HCT116 (cell line): ENCODE measurements around the gene NRXN2. TPM values are rescaled to one million over a fixed set of nuclear protein-coding genes. Genes with fewer than 3 reads are reported as not detected.

Experiments
- ATAC-seq: fragments of 200-7000 bp; cut with Tn5 transposase; 2 replicates; pipeline ENCODE4 v1.9.1; 2020; ENCODE audit warnings: mild to moderate bottlenecking, moderate library complexity
- BruUV-seq: library from RNA; stranded (reverse); fragments of 400-500 nt; replicated peaks from 2 replicates; lab custom pipeline; 2021; lab: Mats Ljungman, UMichigan
- CTCF ChIA-PET: fragments of 300-600 bp; sonication (Branson Sonifier 250); formaldehyde crosslinking; loops from one replicate; lab custom pipeline; 2021; ENCODE audit warnings: antibody characterized with exemption; lab: Charles Lee
- POLR2A ChIA-PET: fragments of 300-600, 350-600 bp; sonication (Branson Sonifier 250); formaldehyde crosslinking; loops from one replicate; lab custom pipeline; 2021; ENCODE audit warnings: antibody characterized with exemption; lab: Charles Lee
- RAD21 ChIA-PET, 2 experiments: fragments of 300-600 bp; sonication (Branson Sonifier 250); formaldehyde crosslinking; loops; one replicate each; lab custom pipeline; 2023; ENCODE audit warnings: low total read pairs in 2 of 2; ENCODE audit not compliant: uncharacterized antibody in 2 of 2, unreplicated experiment in 2 of 2, low non-redundant PET in 1 of 2; lab: Charles Lee
- DNase-seq: peaks from one replicate; pipeline ENCODE4 v3.0.0-alpha.2; 2010; ENCODE audit warnings: low read depth, low spot score
- H2AFZ ChIP-seq: fragments of 200-600 bp; shearing (Covaris generic), sonication (generic); 2 replicates; pipeline ENCODE4 v1.6.1; 2017; ENCODE audit warnings: low read depth, mixed run types, mixed read lengths, antibody characterized with exemption, low read length; ENCODE audit not compliant: poor library complexity, severe bottlenecking
- H3K27ac ChIP-seq: 2 replicates; pipeline ENCODE4 v1.5.1; 2012; ENCODE audit warnings: low read depth, low read length
- H3K27me3 ChIP-seq: fragments of 200-600 bp; sonication (generic); 2 replicates; pipeline ENCODE4 v1.6.1; 2016; ENCODE audit warnings: mixed run types, low read length, mixed read lengths; ENCODE audit not compliant: insufficient read depth
- H3K36me3 ChIP-seq, 2 experiments: fragments of 200-500 bp in 1 of 2; fragments of 200-600 bp in 1 of 2; sonication (Bioruptor generic) in 1 of 2; sonication (generic) in 1 of 2; 2 replicates each; pipeline versions ENCODE4 v1.5.1 to v1.6.1; 2014 to 2016; ENCODE audit warnings: low read length in 2 of 2, inconsistent platforms in 1 of 2, mixed read lengths in 1 of 2, mixed run types in 1 of 2; ENCODE audit not compliant: insufficient read depth in 2 of 2, control insufficient read depth in 1 of 2
- H3K4me1 ChIP-seq, 2 experiments: fragments of 200-600 bp in 1 of 2; sonication (generic) in 1 of 2; 2 replicates each; pipeline versions ENCODE4 v1.5.1 to v1.6.1; 2012 to 2017; ENCODE audit warnings: low read length in 2 of 2, inconsistent platforms in 1 of 2, mild to moderate bottlenecking in 1 of 2, mixed read lengths in 1 of 2, mixed run types in 1 of 2, moderate library complexity in 1 of 2; ENCODE audit not compliant: insufficient read depth in 2 of 2, control insufficient read depth in 1 of 2
- H3K4me2 ChIP-seq: fragments of 200-600 bp; sonication (generic); 2 replicates; pipeline ENCODE4 v1.6.1; 2017; ENCODE audit warnings: mixed run types, low read length, mixed read lengths
- H3K4me3 ChIP-seq, 2 experiments: fragments of 200-600 bp in 1 of 2; sonication (generic) in 1 of 2; replicated peaks in 1 of 2; 2 replicates each; pipeline ENCODE4 v1.5.1; 2011 to 2016; ENCODE audit warnings: low read length in 2 of 2, control low read depth in 1 of 2, low read depth in 1 of 2, mild to moderate bottlenecking in 1 of 2, mixed read lengths in 1 of 2, mixed run types in 1 of 2
- H3K79me2 ChIP-seq: fragments of 200-600 bp; sonication (generic); 2 replicates; pipeline ENCODE4 v1.6.1; 2017; ENCODE audit warnings: mild to moderate bottlenecking, mixed run types, low read length, moderate library complexity, mixed read lengths; ENCODE audit not compliant: insufficient read depth
- H3K9ac ChIP-seq: fragments of 200-600 bp; sonication (generic); 2 replicates; pipeline ENCODE4 v1.6.1; 2016; ENCODE audit warnings: low read length, mixed read lengths
- H3K9me2 ChIP-seq: fragments of 200-600 bp; sonication (generic), shearing (Covaris generic); 2 replicates; pipeline ENCODE4 v1.6.1; 2017; ENCODE audit warnings: mixed run types, mild to moderate bottlenecking, moderate library complexity; ENCODE audit not compliant: insufficient read depth
- H3K9me3 ChIP-seq, 2 experiments: fragments of 200-500 bp in 1 of 2; fragments of 200-600 bp in 1 of 2; sonication (Bioruptor generic) in 1 of 2; sonication (generic) in 1 of 2; 2 replicates each; pipeline ENCODE4 v1.6.1; 2014 to 2017; ENCODE audit warnings: low read length in 2 of 2, mixed read lengths in 2 of 2, inconsistent platforms in 1 of 2, low read depth in 1 of 2, mild to moderate bottlenecking in 1 of 2, mixed run types in 1 of 2, moderate library complexity in 1 of 2; ENCODE audit not compliant: control insufficient read depth in 1 of 2, insufficient read depth in 1 of 2
- H4K20me1 ChIP-seq: fragments of 200-600 bp; sonication (generic), shearing (Covaris generic); 2 replicates; pipeline ENCODE4 v1.6.1; 2017; ENCODE audit warnings: mixed run types, mild to moderate bottlenecking, moderate library complexity; ENCODE audit not compliant: insufficient read depth
- ATF3 ChIP-seq: IDR thresholded peaks from 2 replicates; pipeline ENCODE4 v1.6.1; 2012
- CBX3 ChIP-seq: IDR thresholded peaks from 2 replicates; pipeline ENCODE4 v1.6.1; 2012; ENCODE audit warnings: low read depth
- CTCF ChIP-seq, 3 experiments: fragments of 200-600 bp in 1 of 3; sonication (generic) in 1 of 3; IDR thresholded peaks in 2 of 3; conservative IDR thresholded peaks in 1 of 3; 2 replicates each; pipeline ENCODE4 v1.5.1; 2012 to 2017; ENCODE audit warnings: low read depth in 2 of 3, low read length in 2 of 3, antibody characterized with exemption in 1 of 3, borderline replicate concordance in 1 of 3, control low read depth in 1 of 3, mild to moderate bottlenecking in 1 of 3, mixed read lengths in 1 of 3, mixed run types in 1 of 3, moderate library complexity in 1 of 3; ENCODE audit not compliant: insufficient read depth in 1 of 3
- EGR1 ChIP-seq: IDR thresholded peaks from 2 replicates; pipeline ENCODE4 v1.6.1; 2012; ENCODE audit warnings: low read depth
- EZH2 ChIP-seq: fragments of 200-600 bp; sonication (generic); IDR thresholded peaks from 2 replicates; pipeline ENCODE4 v1.6.1; 2017; ENCODE audit warnings: antibody characterized with exemption, mixed run types
- EZH2phosphoT487 ChIP-seq: fragments of 200-600 bp; IDR thresholded peaks from 2 replicates; pipeline ENCODE4 v1.6.1; 2018; ENCODE audit warnings: antibody characterized with exemption, borderline replicate concordance
- FOSL1 ChIP-seq: IDR thresholded peaks from 2 replicates; pipeline ENCODE4 v1.6.1; 2012; ENCODE audit warnings: low read depth
- MAX ChIP-seq: IDR thresholded peaks from 2 replicates; pipeline ENCODE4 v1.6.1; 2012
- POLR2A ChIP-seq: IDR thresholded peaks from 2 replicates; pipeline ENCODE4 v1.7.0; 2011; ENCODE audit warnings: borderline replicate concordance; ENCODE audit not compliant: insufficient read depth, insufficient read length; ENCODE audit errors: extremely low read depth
- POLR2AphosphoS5 ChIP-seq: IDR thresholded peaks from 2 replicates; pipeline ENCODE4 v1.6.1; 2011; ENCODE audit warnings: mild to moderate bottlenecking, low read depth, low read length, moderate library complexity
- SP1 ChIP-seq: IDR thresholded peaks from 2 replicates; pipeline ENCODE4 v1.6.1; 2012; ENCODE audit warnings: low read depth
- TCF7L2 ChIP-seq: IDR thresholded peaks from 2 replicates; pipeline ENCODE4 v1.7.0; 2011; ENCODE audit warnings: borderline replicate concordance, inconsistent platforms; ENCODE audit not compliant: insufficient read depth, insufficient read length; ENCODE audit errors: extremely low read depth
- YY1 ChIP-seq: IDR thresholded peaks from 2 replicates; pipeline ENCODE4 v1.6.1; 2011; ENCODE audit warnings: low read length, low read depth, moderate library complexity, mild to moderate bottlenecking; ENCODE audit not compliant: insufficient replicate concordance; ENCODE audit errors: extremely low read depth
- ZNF274 ChIP-seq: fragments of 200-500 bp; sonication (Bioruptor generic); IDR thresholded peaks from 2 replicates; pipeline ENCODE4 v1.6.1; 2014; ENCODE audit warnings: mild to moderate bottlenecking, low read depth, low read length, inconsistent platforms
- intact Hi-C: fragments of 100-400 bp; cut with micrococcal nuclease; formaldehyde crosslinking; loops from 2 replicates; pipeline ENCODE4 v1.10.0; 2022
- total RNA-seq: library from RNA; stranded (reverse); gene quantifications from one replicate; pipeline ENCODE4 v1.2.1, GENCODE V29; 2021; ENCODE audit not compliant: unreplicated experiment

NRXN2 gene
- total RNA-seq, 1 experiment from 2014 or later: 1.5 TPM

GRCh38 chr11:64726867-64727530 is 4.0 kb upstream of the NRXN2 start:
- no peaks in the 10 kb centered on the region for H3K9me2 ChIP-seq
- TF ChIP-seq EGR1 (no peak), TCF7L2 (no peak), CBX3 (no peak), FOSL1 (no peak), ATF3 (no peak), YY1 (no peak), CTCF (IDR thresholded peaks at IDR 0.05 in 2 of 3, conservative IDR thresholded peaks at IDR 0.05 in 1 of 3; ENCODE audit: borderline replicate concordance in 1 of 3, insufficient read depth in 1 of 3, low read depth in 2 of 3, low read length in 2 of 3) (no peak), POLR2A (no peak), EZH2phosphoT487 (no peak), POLR2AphosphoS5 (no peak), ZNF274 (no peak), SP1 (no peak), MAX (no peak), EZH2 (no peak)
- H3K9ac ChIP-seq: no peak overlapping the region
- RAD21 ChIA-PET: no interaction called here
- H3K4me1 ChIP-seq: peaks cover 0 to 18% of the 10 kb centered on the region in 2 experiments; a peak in 2 of 4 replicates
- H3K4me2 ChIP-seq: no peak overlapping the region
- H3K36me3 ChIP-seq: no peaks in the 10 kb centered on the region
- no peak overlapping the region for H2AFZ ChIP-seq
- no peak overlapping the region for H3K4me3 ChIP-seq
- no peaks in the 10 kb centered on the region for H3K27me3 ChIP-seq
- no TSS peak for BruUV-seq
- DNase-seq (no peak), ATAC-seq (no peak)
- POLR2A ChIA-PET: interaction anchor here (0.7 kb wide), 1 partner anchor 385 kb away, joined by 3 read pairs; no protein-coding TSS in a partner anchor
- H3K9me3 ChIP-seq: no peaks in the 10 kb centered on the region
- H3K27ac ChIP-seq: no peak overlapping the region
- intact Hi-C loops: no loop called here
- H3K79me2 ChIP-seq: no peaks in the 10 kb centered on the region
- CTCF ChIA-PET: interaction anchor here (0.8 to 2.6 kb wide), 2 partner anchors 38 to 76 kb away, joined by 3 to 5 read pairs; no protein-coding TSS in a partner anchor
- H4K20me1 ChIP-seq: no peaks in the 10 kb centered on the region
